Ectodermal cell (in vitro differentiated cells): ENCODE data around the gene PBXIP1.
"Not testable (repeated sequence)": the region's sequence is repeated elsewhere in the genome, so short reads cannot be mapped to it uniquely, and the experiment has no call there.

ENCODE experiments used
- H3K27ac ChIP-seq: 2 replicates; pipeline ENCODE4 v1.7.0; 2013; ENCODE audit warnings: mild to moderate bottlenecking, low read depth, low read length; ENCODE audit not compliant: insufficient read depth, poor library complexity, severe bottlenecking
- H3K27me3 ChIP-seq: 2 replicates; pipeline ENCODE4 v1.7.0; 2013; ENCODE audit warnings: mild to moderate bottlenecking, low read length; ENCODE audit not compliant: insufficient read depth, control insufficient read depth, poor library complexity, severe bottlenecking
- H3K36me3 ChIP-seq: one replicate; pipeline ENCODE4 v1.7.0; 2013; ENCODE audit warnings: low read length; ENCODE audit not compliant: control insufficient read depth, insufficient read depth
- H3K4me1 ChIP-seq: one replicate; pipeline ENCODE4 v1.7.0; 2013; ENCODE audit warnings: low read length; ENCODE audit not compliant: control insufficient read depth, insufficient read depth
- H3K4me3 ChIP-seq: 2 replicates; pipeline ENCODE4 v1.7.0; 2013; ENCODE audit warnings: low read depth, low read length, control low read depth; ENCODE audit not compliant: insufficient read depth
- H3K9me3 ChIP-seq: 2 replicates; pipeline ENCODE4 v1.7.0; 2013; ENCODE audit warnings: mild to moderate bottlenecking, low read length, moderate library complexity; ENCODE audit not compliant: control insufficient read depth
- WGBS, 2 experiments: methylation state at CpG; one replicate each; pipeline ENCODE4 v1.1.7; 2013; ENCODE audit warnings: missing lambda C conversion rate in 2 of 2; 5-methylcytosine and 5-hydroxymethylcytosine counted together

Gene PBXIP1

GRCh38 chr1:154993572-154994268 is 37.8 kb upstream of the PBXIP1 start, which contains the start of gene LENEP:
TSS of gene LENEP (plus strand) at chr1:154993586. CDS start at chr1:154993608, 22 bp downstream.
- no peaks in the 10 kb centered on the region for H3K9me3 ChIP-seq
- H3K36me3 ChIP-seq: peaks cover 23% of the 10 kb centered on the region
- H3K4me1 ChIP-seq: no peaks in the 10 kb centered on the region
- H3K4me3 ChIP-seq: no peak within 1 kb of the TSS
- H3K27me3 ChIP-seq: no peaks in the 10 kb centered on the region
- H3K27ac ChIP-seq: no peak within 1 kb of the TSS
- 91 to 92% methylated on average over 8 of the region's 8 CpGs for WGBS, 2 experiments

DNA sequence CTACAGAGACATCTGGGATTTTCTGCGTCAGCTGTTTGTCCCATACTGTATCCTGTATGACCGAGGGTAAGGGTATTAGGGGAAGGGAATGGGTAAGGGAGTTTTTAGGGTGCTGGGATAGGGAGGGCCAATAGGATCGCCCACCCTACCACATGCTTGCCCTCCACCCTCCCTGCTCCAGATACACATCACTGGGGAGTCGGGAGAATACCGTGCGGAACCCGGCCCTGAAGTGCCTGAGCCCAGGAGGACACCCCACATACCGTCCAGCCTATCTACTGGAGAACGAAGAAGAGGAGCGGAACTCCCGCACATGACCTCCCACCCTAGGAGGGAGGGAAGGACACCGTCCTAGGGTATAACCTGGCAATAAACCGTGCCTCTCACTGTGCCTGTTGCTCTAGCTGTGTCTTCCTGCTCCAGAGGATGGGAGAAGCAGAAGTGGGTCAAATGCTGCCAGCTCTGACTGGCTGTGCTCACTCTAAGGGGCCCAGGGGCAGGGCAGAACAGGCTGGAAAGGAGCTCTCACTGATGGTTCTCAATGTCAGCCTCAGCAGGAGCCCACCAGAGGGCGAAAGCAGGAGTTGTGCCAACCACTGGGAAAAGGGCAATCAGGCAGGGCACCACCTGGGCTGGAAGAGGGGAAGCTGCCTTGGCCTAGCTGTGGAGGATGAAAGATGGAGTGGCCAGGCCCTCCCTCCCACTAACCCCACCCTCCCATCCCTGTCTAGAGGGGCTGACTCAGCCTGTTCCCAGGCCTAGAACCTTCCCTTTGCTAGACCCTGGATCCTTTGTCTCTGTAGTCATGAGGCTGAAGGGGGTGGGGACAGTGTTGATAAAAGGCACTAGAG is 37.0 kb upstream of the PBXIP1 start:
- Histone ChIP-seq H3K27me3 (no peaks in the 10 kb centered on the region), H3K4me1 (no peaks in the 10 kb centered on the region), H3K36me3 (peaks cover 30% of the 10 kb centered on the region), H3K27ac (no peak overlapping the region), H3K9me3 (no peaks in the 10 kb centered on the region), H3K4me3 (no peak overlapping the region)
- WGBS, 2 experiments: 89 to 92% methylated on average over 14 of the region's 14 CpGs

DNA sequence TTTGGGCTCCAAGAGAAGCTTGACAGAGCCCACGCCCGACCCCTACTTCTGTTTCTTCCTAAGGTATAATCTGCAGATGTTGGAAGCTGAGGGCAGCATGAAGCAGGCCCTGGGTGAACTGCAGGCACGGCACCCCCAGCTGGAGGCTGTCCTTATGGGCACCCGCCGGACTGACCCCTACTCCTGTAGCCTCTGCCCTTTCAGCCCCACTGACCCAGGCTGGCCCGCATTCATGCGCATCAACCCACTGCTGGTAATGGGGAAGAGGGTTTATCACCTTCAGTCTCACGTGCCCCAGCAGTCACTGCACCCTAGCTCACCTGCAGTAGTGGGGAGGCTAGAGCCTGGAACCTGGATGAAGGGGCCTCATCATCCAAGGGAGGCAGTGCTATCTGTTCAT is 34.4 kb upstream of the PBXIP1 start:
- no peaks in the 10 kb centered on the region for H3K9me3 ChIP-seq
- WGBS, 2 experiments: 92 to 94% methylated on average over 8 of the region's 8 CpGs
- peaks cover 34% of the 10 kb centered on the region for H3K36me3 ChIP-seq

GRCh38 chr1:154989195-154989860 is 33.4 kb upstream of the PBXIP1 start:
- Histone ChIP-seq H3K27ac (no peak overlapping the region), H3K4me3 (no peak overlapping the region), H3K36me3 (peaks cover 34% of the 10 kb centered on the region), H3K4me1 (peaks cover 6% of the 10 kb centered on the region), H3K27me3 (no peaks in the 10 kb centered on the region), H3K9me3 (no peaks in the 10 kb centered on the region)
- WGBS, 2 experiments: 87 to 94% methylated on average over 3 of the region's 3 CpGs

More for the DNA sequence above, 34.4 kb upstream of the PBXIP1 start:
- Histone ChIP-seq H3K4me3 (no peak overlapping the region), H3K27me3 (no peaks in the 10 kb centered on the region), H3K27ac (no peak overlapping the region), H3K4me1 (no peaks in the 10 kb centered on the region)

DNA sequence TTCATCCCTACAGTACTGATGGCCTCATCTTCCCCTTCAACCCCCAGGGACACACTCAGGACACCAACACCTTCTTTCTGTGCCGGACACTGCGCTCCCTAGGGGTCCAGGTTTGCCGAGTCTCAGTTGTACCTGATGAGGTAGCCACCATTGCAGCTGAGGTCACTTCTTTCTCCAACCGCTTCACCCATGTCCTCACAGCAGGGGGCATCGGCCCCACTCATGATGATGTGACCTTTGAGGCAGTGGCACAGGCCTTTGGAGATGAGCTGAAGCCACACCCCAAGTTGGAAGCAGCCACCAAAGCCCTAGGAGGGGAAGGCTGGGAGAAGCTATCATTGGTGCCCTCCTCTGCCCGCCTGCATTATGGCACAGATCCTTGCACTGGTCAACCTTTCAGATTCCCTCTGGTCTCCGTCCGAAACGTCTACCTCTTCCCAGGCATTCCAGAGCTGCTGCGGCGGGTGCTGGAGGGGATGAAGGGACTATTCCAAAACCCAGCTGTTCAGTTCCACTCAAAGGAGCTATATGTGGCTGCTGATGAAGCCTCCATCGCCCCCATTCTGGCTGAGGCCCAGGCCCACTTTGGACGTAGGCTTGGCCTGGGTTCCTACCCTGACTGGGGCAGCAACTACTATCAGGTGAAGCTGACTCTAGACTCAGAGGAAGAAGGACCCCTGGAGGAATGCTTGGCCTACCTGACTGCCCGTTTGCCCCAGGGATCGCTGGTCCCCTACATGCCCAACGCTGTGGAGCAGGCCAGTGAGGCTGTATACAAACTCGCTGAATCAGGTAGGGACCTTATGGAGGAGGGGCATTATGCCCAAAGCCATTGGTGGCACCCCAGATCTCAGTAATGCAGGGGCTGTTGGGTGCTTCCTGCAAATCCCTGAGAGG is 32.4 kb upstream of the PBXIP1 start:
- H3K9me3 ChIP-seq: no peaks in the 10 kb centered on the region
- H3K27me3 ChIP-seq: no peaks in the 10 kb centered on the region
- no peak overlapping the region for H3K27ac ChIP-seq
- H3K36me3 ChIP-seq: peaks cover 34% of the 10 kb centered on the region
- WGBS, 2 experiments: 96% methylated on average over 17 of the region's 17 CpGs
- no peak overlapping the region for H3K4me3 ChIP-seq
- peaks cover 9% of the 10 kb centered on the region for H3K4me1 ChIP-seq

GRCh38 chr1:154987326-154987725 is 31.4 kb upstream of the PBXIP1 start:
- Histone ChIP-seq H3K4me3 (no peak overlapping the region), H3K36me3 (peaks cover 34% of the 10 kb centered on the region), H3K27ac (no peak overlapping the region), H3K4me1 (peaks cover 11% of the 10 kb centered on the region), H3K9me3 (no peaks in the 10 kb centered on the region), H3K27me3 (no peaks in the 10 kb centered on the region)
- WGBS, 2 experiments: 97% methylated on average over 6 of the region's 6 CpGs

DNA sequence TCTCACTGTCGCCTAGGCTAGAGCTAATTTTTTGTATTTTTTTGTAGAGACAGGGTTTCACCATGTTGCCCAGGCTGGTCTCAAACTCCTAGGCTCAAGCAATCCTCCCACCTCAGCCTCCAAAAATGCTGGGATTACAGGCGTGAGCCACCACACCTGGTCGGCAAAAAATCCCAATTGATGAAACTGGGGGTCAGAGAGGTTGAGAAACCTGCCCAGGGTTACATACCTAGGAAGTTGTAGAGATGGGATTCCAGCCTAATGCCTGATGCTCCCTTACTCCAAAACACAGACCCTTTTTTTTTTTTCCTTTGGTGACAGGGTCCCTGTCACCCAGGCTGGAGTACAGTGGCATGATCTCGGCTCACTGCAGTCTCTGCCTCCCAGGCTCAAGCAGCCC is 30.8 kb upstream of the PBXIP1 start:
- 84 to 93% methylated on average over 4 of the region's 4 CpGs for WGBS, 2 experiments
- not testable (repeated sequence) for H3K27me3 ChIP-seq, H3K4me3 ChIP-seq, H3K27ac ChIP-seq, H3K9me3 ChIP-seq
- Histone ChIP-seq H3K4me1 (peaks cover 12% of the 10 kb centered on the region), H3K36me3 (peaks cover 34% of the 10 kb centered on the region)

DNA sequence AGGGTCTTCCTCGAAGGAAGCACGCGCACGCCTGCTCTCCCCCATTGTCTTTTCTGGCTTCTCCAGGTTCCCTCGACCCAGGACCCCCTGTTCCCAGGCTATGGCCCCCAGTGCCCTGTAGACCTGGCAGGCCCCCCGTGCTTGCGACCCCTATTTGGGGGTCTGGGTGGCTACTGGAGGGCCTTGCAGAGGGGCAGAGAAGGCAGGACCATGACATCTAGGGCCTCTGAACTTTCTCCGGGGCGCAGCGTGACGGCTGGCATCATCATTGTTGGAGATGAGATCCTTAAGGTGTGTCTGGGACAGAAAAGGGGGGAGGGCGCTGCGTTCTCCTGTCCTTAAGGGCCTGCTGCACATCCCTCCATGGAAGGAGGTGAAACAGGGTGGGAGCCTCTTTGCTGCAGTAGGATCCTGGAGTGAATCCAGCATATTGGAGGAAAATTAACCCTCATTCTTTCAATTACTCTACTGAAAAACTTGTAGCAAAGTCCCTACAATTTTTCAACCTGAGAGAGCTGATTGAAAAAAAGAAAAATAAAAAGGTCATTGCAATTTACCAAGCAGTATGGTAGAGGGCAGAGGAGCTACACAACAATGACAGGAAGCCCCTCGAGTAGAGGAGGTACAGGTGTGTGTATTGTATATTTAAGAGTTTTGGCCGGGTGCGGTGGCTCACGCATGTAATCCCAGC is 28.0 kb upstream of the PBXIP1 start:
- H3K27me3 ChIP-seq: no peaks in the 10 kb centered on the region
- peak overlapping the region; percentile 79 for H3K4me3 ChIP-seq
- no peaks in the 10 kb centered on the region for H3K9me3 ChIP-seq
- peaks cover 24% of the 10 kb centered on the region for H3K36me3 ChIP-seq
- H3K4me1 ChIP-seq: peaks cover 12% of the 10 kb centered on the region
- no peak overlapping the region for H3K27ac ChIP-seq
- 20 to 23% methylated on average over 17 of the region's 17 CpGs for WGBS, 2 experiments

- Histone ChIP-seq H3K4me3 (peak within 1 kb of the TSS; percentile 79), H3K4me1 (peaks cover 12% of the 10 kb centered on the region), H3K27ac (peak within 1 kb of the TSS; percentile 38), H3K9me3 (no peaks in the 10 kb centered on the region), H3K27me3 (no peaks in the 10 kb centered on the region), H3K36me3 (peaks cover 19% of the 10 kb centered on the region)
- whole genome bisulfite sequencing, 2 experiments: 0% methylated on average over 26 of the region's 26 CpGs
Measured at GRCh38 chr1:154982897-154983648, 27.2 kb upstream of the PBXIP1 start, which contains the start of gene FLAD1. TSS of gene FLAD1 (plus strand) at chr1:154983344. CDS start at chr1:154983695, 351 bp downstream.
